Uterus (tissue), 4 donors: ENCODE data around the gene IL18RAP. TPM values are rescaled to one million over a fixed set of nuclear protein-coding genes. Genes with fewer than 3 reads are reported as not detected.

Source experiments
- DNase-seq, 2 donors: peaks; one replicate each; pipeline ENCODE4 v3.0.0-alpha.2; 2019 to 2020
- H3K27ac ChIP-seq, 2 donors: fragments of 200-600 bp; sonication (generic); 1 replicate in 1 of 2; 2 replicates in 1 of 2; pipeline ENCODE4 v1.5.1; 2016 to 2018
- H3K27me3 ChIP-seq, 2 donors: fragments of 200-600 bp; sonication (generic); one replicate each; pipeline ENCODE4 v1.5.1; 2018 to 2019; ENCODE audit warnings: control low read depth in 1 of 2
- H3K36me3 ChIP-seq, 2 donors: fragments of 200-600 bp; sonication (generic); one replicate each; pipeline ENCODE4 v1.5.1; 2019; ENCODE audit warnings: control low read depth in 1 of 2
- H3K4me1 ChIP-seq, 2 donors: fragments of 200-600 bp; sonication (generic); one replicate each; pipeline ENCODE4 v1.5.1; 2018 to 2019; ENCODE audit warnings: control low read depth in 1 of 2
- H3K4me3 ChIP-seq, 2 donors: fragments of 200-600 bp; sonication (generic); 1 replicate in 1 of 2; 2 replicates in 1 of 2; pipeline ENCODE4 v1.5.1; 2018 to 2019; ENCODE audit warnings: mild to moderate bottlenecking in 1 of 2
- H3K9me3 ChIP-seq, 2 donors: fragments of 200-600 bp; sonication (generic); one replicate each; pipeline ENCODE4 v1.5.1; 2019; ENCODE audit warnings: control low read depth in 1 of 2
- CTCF ChIP-seq, 4 experiments: fragments of 200-600 bp in 2 of 4; fragments of 450-650 bp in 2 of 4; sonication (generic) in 2 of 4; IDR thresholded peaks; one replicate each; pipeline ENCODE4 v1.5.1; 2016 to 2019; ENCODE audit warnings: antibody characterized with exemption in 4 of 4, mild to moderate bottlenecking in 2 of 4, moderate library complexity in 1 of 4
- POLR2A ChIP-seq, 2 donors: fragments of 450-650 bp; IDR thresholded peaks; one replicate each; pipeline ENCODE4 v1.6.1; 2016; ENCODE audit warnings: antibody characterized with exemption in 2 of 2, mild to moderate bottlenecking in 1 of 2, moderate library complexity in 1 of 2
- intact Hi-C: fragments of 100-400 bp; cut with DNase I; formaldehyde crosslinking; loops from one replicate; pipeline ENCODE4 v1.15.1; 2023; ENCODE audit warnings: low total_unique reads
- total RNA-seq, 4 donors: library from RNA; depleted of rRNA in 3 of 4; stranded (reverse); fragments of >200 nt in 3 of 4; gene quantifications; one replicate each; pipeline versions ENCODE4 v1.1.0 to v1.2.4, GENCODE V29; 2014 to 2023
- donor health status: DM: yes; HTN: yes; CAD: no.

Gene IL18RAP
- total RNA-seq, 4 donors from 2014 or later, result 0.29 to 1.9 (median 0.76) TPM

- intact Hi-C loops, result no loop called here
- Histone ChIP-seq H3K4me3 (no peak overlapping the region), H3K36me3 (no peaks in the 10 kb centered on the region), H3K27ac (no peak overlapping the region), H3K9me3 (no peaks in the 10 kb centered on the region), H3K4me1 (no peaks in the 10 kb centered on the region), H3K27me3 (no peaks in the 10 kb centered on the region)
- DNase-seq, result no peak
- TF ChIP-seq CTCF (IDR thresholded peaks at IDR 0.05), result no peak
- no peak for TF ChIP-seq POLR2A (IDR thresholded peaks at IDR 0.05)
Observed at GRCh38 chr2:102485147-102485785, 62.3 kb downstream of the IL18RAP start.

- intact Hi-C loops, result no loop called here
- TF ChIP-seq POLR2A (IDR thresholded peaks at IDR 0.05), result no peak
- TF ChIP-seq CTCF (IDR thresholded peaks at IDR 0.05), result no peak
- Histone ChIP-seq H3K36me3 (no peaks in the 10 kb centered on the region), H3K4me1 (no peaks in the 10 kb centered on the region), H3K4me3 (no peak overlapping the region), H3K27ac (no peak overlapping the region), H3K27me3 (no peaks in the 10 kb centered on the region), H3K9me3 (no peaks in the 10 kb centered on the region)
- no peak for DNase-seq
Observed at GRCh38 chr2:102486941-102487702, 64.2 kb downstream of the IL18RAP start.

GRCh38 chr2:102487761-102488462 is 65.0 kb downstream of the IL18RAP start:
- Histone ChIP-seq H3K9me3 (no peaks in the 10 kb centered on the region), H3K27ac (no peak overlapping the region), H3K4me3 (no peak overlapping the region), H3K27me3 (no peaks in the 10 kb centered on the region), H3K4me1 (no peaks in the 10 kb centered on the region), H3K36me3 (no peaks in the 10 kb centered on the region)
- intact Hi-C loops, result no loop called here
- DNase-seq, result no peak
- TF ChIP-seq POLR2A (IDR thresholded peaks at IDR 0.05) (no peak), CTCF (IDR thresholded peaks at IDR 0.05) (no peak)

GRCh38 chr2:102489646-102490045 is 66.7 kb downstream of the IL18RAP start:
- DNase-seq, result no peak
- H3K4me3 ChIP-seq, result no peak overlapping the region
- H3K27me3 ChIP-seq, result no peaks in the 10 kb centered on the region
- H3K27ac ChIP-seq, result no peak overlapping the region
- no peak for TF ChIP-seq POLR2A (IDR thresholded peaks at IDR 0.05)
- TF ChIP-seq CTCF (IDR thresholded peaks at IDR 0.05), result no peak
- intact Hi-C loops, result no loop called here
- H3K9me3 ChIP-seq, result no peaks in the 10 kb centered on the region
- no peaks in the 10 kb centered on the region for H3K4me1 ChIP-seq
- H3K36me3 ChIP-seq, result no peaks in the 10 kb centered on the region

- Histone ChIP-seq H3K36me3 (no peaks in the 10 kb centered on the region), H3K27ac (no peak overlapping the region), H3K27me3 (no peaks in the 10 kb centered on the region), H3K9me3 (no peaks in the 10 kb centered on the region), H3K4me3 (no peak overlapping the region), H3K4me1 (no peaks in the 10 kb centered on the region)
- intact Hi-C loops, result no loop called here
- DNase-seq, result no peak
- TF ChIP-seq POLR2A (IDR thresholded peaks at IDR 0.05) (no peak), CTCF (IDR thresholded peaks at IDR 0.05) (no peak)
Observed at GRCh38 chr2:102492006-102492405, 69.0 kb downstream of the IL18RAP start.
